Activated CD4-positive, alpha-beta T cell treated with anti-CD3 and anti-CD28 coated beads for 24 hours (primary cell): ENCODE results near the gene CHRNA7.
"Not testable (repeated sequence)": the region's sequence is repeated elsewhere in the genome, so short reads cannot be mapped to it uniquely, and the experiment has no call there.

Experiments
- DNase-seq, 2 donors: peaks; one replicate each; pipeline ENCODE4 v3.0.0-alpha.2; 2020; ENCODE audit warnings: low read depth in 2 of 2

CHRNA7 gene

DNA sequence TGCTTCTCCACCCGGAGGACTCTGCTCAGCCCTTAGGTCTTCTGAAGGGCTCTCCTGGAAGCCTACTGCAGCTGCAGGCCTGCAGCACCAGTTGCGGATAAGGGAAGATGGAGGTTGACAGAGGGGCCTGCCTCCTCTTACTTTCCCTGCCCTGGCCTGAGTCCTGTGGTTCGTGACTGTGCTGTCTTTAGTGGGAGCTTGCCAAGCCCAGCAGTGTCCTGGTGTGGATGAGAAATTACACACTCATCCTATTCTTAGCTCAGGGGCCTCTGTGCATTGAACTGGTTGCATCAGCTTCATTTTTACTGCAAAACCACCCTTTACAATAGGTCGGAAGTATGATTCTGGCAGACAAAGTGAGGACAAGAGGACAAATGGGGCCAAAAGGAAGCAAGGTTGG lies 163.5 kb downstream of the CHRNA7 start:
- not testable (repeated sequence) for DNase-seq

DNA sequence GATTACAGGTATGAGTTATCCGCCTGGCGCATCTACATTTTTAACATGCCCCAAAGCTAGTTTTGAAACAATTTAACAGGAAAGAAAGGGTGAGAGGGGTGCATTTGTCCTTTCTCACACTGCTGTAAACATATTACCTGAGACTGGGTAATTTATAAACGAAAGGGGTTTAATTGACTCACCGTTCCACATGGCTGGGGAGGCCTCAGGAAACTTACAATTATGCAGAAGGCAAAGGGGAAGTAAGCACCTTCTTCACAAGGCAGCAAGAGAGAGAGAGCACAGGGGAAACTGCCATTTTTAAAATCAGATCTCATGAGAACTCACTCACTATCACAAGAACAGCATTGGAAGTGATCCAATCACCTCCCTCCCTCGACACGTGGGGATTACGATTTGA lies 165.9 kb downstream of the CHRNA7 start:
- DNase-seq, result not testable (repeated sequence)

DNA sequence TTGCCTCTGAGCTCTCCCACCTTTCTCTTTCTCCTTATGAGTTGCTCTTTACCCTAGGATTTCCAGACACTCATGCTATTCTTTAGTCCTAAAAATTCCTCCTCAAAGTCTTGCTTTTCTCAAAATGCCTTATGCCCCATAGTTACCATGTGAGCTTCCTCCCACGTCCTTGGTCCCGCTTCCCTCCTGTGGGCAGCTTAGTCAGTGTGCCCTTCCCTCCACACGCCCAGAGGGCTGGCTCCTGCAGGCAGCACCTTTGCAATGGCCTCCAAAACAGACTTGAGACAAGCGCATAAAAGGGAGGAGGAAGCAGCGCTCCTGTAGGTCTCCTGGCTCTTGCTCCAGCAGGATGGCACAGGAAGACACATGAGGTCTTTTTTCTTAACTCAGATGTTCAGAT lies 168.6 kb downstream of the CHRNA7 start:
- not testable (repeated sequence) for DNase-seq

DNA sequence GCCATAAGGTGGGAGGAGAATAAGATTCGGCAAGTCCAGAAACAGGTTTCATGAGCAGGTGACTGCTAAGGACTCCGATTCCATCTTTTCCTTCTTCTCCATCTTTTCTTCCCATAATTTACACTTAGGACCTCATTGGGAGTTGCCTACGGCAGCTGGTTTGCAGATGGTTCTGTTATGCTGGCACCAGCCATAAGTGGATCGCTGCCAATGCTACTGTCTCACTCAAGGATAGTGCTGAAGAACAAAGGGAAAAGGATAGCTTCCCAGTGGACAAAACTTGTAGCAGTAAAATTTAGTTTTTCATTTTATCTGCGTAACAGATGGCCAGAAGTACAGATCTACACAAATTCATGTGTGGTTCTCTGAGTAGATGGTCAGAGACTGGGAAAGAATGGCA lies 178.8 kb downstream of the CHRNA7 start:
- not testable (repeated sequence) for DNase-seq

DNA sequence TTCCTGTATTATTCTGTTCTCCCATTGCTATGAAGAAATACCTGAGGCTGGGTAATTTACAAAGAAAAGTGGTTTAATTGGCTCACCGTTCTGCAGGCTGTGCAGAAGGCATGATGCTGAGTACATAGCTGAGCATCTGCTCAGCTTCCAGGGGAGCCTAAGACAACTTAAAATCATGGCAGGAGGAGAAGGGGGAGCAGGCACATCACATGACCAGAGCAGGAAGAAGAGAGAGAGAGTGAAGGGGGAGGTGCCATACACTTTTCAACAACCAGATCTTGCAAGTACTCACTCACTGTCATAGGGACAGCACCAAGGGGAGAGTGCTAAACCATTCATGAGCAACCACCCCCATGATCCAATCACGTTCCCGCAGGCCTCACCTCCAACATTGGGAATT lies 188.4 kb downstream of the CHRNA7 start:
- no peak for DNase-seq
